B cell (primary cell): ENCODE measurements around the gene USP17L22.
"Not testable (repeated sequence)": the region's sequence is repeated elsewhere in the genome, so short reads cannot be mapped to it uniquely, and the experiment has no call there.

Source experiments
- CTCF ChIP-seq: fragments of 200-600 bp; IDR thresholded peaks from one replicate; pipeline ENCODE4 v1.8.0; 2022; ENCODE audit warnings: antibody characterized with exemption, mild to moderate bottlenecking
- EZH2 ChIP-seq: IDR thresholded peaks from 2 replicates; pipeline ENCODE4 v1.6.1; 2012; ENCODE audit warnings: borderline replicate concordance, low read depth, mild to moderate bottlenecking, moderate library complexity, low read length; ENCODE audit not compliant: insufficient read depth, poor library complexity, severe bottlenecking

- not testable (repeated sequence) for TF ChIP-seq CTCF, EZH2
Measured at GRCh38 chr4:9262572-9262971, 4.8 kb upstream of the USP17L22 start, which contains the start of gene USP17L21.
